Measurements from ENCODE around the gene WDR93.

WDR93 gene

DNA sequence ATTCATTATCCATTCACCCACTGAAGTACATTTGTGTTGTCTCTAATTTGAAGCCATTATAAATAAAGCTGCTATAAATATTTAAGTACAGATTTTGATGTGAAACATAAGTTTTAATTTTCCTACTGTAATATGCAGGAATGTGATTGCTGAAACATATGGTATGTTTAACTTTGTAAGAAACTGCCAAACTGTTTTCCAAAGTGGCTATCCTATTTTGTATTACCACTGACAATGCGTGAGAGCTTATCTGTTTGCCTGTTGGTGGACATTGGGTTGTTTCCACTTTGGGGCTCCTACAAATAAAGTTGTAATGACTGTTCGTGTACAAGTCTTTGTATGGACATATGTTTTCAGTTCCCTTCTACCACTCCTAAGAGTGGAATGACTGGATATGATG, 2.5 kb downstream of the WDR93 start:
- no peak for FAIRE-seq

DNA sequence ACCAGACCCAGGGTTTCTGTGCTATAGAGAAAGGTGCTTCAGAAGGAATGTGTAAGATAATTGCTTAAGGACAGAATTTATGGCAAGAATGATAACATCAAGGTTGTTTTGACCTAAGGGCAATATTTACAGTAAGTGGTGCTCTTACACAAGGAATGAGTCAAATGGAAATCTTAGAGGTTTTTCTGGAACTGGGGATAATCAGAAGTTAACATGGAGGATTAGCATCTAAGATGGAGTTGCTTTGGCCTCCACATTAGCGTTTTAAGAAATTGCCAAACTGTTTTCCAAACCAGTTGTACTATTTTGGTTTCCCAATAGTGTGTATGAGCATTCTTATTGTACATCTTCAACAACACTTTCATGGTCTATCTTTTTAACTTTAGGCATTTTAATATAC, 3.1 kb downstream of the WDR93 start:
- no peak for FAIRE-seq

DNA sequence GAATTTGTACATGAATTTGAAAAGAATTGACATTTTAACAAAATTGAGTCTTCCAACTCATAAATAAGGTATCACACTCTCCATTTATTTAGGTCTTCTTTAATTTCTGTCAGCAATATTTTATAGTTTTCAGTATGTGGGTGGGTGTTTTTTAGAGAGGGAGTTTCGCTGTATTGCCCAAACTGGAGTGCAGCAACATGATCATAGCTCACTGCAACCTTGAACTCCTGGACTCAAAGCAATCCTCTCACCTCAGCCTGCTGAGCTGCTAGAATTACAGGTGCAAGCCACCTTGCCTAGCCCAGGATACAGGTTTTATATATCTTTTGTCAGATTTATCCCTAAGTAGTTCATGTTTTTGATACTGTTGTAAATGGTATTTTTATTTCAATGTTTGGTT, 4.6 kb downstream of the WDR93 start:
- no peak for FAIRE-seq

DNA sequence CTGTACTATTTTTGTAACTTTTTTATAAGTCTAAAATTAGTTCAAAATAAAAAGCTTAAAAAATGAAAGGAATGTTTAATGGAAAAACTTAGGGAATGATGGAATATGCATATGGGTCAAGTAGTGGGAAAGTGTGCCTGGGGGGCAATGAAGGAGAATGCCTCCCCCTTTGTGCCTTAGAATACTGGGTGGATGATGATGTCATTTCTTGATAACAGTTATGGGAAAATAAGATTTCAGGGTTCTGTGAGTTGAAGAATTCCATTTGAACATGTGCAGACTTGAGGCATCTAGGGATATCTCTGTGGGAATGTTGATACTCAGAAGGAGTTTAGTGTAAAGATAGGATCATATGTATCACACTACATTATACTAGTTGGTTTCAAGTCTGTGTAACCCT, 13.8 kb downstream of the WDR93 start:
- no peak for FAIRE-seq

DNA sequence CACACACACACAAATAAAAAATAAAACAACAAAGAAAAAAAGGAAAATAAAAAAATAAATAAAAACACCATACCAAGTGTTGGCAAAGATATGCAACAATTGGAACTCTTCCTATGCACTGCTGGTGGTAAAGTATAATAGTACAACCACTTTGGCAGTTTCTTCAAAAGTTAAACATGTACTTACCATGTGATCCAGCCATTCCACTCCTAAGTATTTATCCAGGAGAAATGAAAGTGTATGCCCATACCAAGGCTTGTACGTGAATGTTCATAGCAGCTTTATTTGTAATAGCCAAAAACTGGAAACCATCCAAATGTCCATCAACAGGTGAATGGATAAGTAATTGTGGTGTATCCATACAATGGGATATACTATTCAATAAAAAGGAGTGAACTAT, 17.0 kb downstream of the WDR93 start:
- FAIRE-seq = no peak

DNA sequence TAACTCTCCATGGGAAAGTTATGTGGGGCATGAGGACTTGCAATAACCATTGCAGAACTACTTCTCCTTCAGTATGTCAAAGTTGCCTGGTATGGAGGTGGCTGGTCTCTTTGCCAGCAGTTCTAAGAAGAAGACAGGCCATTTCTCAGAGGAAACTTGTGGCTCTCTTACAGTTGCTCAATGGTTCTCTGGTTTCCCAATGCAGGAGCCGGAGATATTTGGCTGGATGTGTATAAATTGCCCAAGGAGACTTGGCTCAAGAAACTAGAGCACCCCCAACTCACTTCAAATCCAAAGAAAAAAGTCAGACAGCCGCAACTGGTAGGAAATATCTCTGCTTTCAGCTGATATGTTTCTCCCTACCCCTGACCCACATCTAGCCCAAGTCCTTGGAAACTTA, 24.2 kb downstream of the WDR93 start:
- no peak for FAIRE-seq

DNA sequence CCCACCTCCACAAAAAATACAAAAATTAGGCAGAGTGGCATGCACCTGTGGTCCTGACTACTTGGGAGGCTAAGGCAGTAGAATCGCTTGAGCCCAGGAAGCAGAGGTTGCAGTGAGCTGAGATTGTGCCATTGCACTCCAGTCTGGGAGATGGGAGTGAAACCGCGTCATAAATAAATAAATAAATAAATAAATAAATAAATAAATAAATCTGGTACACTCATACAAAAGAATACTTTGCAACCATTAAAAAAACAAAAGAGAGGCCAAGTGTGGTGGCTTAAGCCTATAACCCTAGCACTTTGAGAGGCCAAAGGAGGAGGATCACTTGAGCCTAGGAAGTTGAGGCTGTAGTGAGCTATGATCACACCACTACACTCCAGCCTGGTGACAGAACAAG, 32.4 kb downstream of the WDR93 start:
- no peak for FAIRE-seq

DNA sequence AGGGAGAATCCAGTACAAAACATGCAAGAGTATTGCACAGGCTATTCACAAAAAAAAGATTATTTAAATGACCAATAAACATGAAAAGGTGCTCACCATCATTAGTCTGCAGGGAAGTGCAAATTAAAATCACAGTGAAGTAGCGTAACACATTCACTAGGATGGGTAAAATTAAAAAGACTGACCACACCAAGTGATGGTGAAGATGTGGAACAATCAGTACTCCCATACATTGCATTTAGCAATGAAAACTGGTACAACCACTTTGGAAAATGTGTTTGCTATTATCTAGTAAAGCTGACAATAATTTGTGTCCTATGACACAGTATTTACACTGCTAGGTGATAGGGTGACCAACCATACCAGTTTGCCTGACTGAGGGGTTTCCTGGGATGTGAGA, 34.0 kb downstream of the WDR93 start:
- no peak for FAIRE-seq

DNA sequence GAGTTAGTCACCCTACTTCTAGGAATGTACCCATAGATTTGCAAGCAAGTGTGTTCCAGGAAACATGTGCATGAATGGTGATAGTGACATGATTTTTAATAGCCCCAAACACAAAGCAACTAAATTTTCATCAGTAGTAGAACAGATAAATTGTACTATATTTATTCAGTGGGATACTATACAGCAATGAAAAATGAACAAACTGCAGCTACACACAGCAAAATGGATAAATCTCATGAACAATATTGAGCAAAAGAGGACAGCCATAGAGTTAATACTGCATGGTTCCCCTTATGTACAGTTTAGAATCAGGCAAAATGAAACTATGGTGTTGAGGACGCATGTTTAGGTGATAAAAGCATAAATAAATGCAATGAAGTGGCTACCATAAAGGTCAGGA, 34.5 kb downstream of the WDR93 start:
- no peak for FAIRE-seq

DNA sequence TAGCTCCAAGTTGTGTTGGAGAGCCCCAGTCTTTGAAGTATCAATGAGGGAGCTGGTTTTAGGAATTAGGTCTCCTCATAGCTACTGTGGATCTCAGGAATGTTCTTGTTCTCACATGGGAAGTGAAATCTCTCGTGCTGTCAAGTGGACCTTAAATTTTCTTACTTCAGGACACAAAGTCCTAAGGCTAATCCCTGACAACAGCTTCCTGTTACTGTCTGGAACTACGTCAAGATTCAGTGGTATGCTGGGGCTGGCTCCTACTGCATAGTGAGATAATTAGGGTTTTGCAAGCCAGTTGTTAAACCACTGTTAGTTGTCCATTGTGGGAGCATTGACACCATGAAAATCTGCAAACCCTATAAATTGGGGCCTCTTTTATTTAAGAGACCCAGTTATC, 37.6 kb downstream of the WDR93 start:
- FAIRE-seq = no peak

DNA sequence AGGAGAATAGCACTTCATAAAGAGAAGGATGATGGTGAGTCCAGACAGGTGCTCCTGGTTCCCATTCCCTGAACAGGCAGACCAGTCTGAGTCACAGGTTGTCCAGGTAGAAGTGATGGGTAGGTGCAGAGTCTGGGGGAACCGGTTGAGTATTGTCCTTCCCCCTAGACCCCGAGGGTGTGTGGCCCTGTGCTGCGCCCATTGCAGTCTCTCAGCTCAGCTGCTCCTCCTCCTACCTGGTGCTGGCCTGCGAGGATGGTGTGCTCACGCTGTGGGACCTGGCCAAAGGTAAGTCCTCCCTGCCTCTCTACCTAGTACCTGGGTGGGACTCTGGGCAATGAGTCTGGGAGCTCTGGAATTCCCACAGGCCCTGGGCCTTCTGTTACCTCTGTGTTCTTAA, 40.7 kb downstream of the WDR93 start:
- FAIRE-seq = no peak

DNA sequence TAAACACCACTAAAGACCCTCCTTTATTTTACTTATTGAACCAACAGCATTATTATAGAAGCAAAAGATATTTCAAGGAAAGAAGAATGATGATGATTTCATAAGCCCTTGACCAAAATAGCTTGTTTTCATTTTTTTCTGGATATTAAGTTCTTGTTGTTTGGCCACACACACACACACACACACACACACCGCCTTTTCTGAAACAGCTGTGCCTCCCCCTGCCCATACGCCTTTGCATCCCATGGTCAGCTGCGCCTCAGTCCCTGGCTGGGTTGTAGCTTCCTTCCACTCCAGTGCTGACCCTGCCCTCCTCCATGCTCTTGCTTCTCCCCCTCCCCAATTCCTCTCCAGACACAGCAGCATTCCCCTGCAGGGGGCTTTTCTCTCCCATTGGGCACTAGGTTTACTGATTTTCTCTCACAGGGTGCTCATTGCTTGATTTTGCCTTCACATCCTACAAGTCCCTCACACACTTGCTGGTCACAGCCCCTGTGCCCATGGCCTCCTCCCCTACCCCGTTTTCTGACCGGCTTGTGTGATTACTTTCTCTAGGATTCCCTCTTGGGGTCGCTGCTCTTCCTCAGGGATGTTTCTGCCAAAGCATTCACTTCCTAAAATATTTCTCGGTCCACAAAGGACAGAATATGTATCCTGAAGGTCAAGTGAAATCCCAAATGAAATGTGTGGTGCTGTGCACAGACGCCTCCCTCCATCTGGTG, 42.0 kb downstream of the WDR93 start:
- FAIRE-seq = no peak

DNA sequence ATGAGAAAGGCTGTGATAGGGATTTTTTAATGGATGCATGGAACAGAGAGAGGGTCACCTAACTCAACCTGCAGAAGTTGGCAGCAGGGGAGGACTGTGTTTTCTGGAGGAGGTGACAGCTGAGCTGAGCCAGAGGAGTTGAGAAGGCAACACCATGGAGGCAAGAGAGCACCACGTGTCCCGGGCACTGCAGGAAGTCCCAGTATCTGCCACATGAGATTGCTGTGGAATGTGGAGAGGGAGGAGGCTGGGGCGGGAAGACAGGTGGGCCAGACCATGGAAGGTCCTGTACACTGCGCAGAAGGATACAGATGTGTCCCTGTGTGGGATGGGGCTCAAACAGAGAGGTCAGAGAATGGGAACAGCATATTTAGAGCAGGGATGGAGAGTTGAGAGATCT, 45.2 kb downstream of the WDR93 start:
- no peak for FAIRE-seq

DNA sequence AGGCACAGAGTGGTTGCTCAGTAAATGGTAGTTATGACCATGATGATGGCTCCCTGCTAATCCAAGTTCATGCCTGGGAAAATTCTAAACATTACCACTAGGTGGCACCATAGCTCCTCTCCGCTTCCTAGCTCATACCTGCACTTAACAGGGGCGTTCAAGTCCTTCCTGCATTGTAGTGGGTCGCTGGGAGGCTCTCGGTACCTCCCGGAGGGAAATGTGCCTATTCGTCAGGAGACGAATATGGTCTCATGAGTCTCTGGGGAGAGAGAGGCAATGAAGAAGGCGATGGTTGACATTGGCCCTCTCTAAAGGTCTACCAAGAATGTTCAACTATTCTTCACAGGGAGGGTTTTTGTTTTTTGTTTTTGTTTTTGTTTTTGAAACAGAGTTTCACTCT, 49.5 kb downstream of the WDR93 start:
- FAIRE-seq = peak; percentile 9

DNA sequence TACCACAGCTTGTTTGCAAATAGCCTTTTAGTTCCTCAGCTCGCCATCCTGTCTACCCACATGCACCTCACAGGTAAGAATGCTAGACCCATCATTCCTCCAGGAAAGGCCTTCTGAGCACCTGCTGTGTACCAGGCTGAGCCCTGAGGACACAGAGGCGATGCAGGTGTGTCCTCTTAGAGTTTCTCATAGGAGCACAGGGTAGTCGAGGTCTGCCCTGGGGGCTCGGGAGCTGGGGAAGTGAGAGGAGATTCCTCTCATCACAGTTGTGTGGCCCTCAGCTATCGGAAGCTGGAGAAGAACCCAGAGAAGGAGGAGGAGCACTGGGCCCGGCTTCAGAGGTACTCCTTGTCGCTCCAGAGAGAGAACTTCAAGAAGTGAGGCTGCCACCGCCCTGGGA, 52.4 kb downstream of the WDR93 start:
- FAIRE-seq = no peak

DNA sequence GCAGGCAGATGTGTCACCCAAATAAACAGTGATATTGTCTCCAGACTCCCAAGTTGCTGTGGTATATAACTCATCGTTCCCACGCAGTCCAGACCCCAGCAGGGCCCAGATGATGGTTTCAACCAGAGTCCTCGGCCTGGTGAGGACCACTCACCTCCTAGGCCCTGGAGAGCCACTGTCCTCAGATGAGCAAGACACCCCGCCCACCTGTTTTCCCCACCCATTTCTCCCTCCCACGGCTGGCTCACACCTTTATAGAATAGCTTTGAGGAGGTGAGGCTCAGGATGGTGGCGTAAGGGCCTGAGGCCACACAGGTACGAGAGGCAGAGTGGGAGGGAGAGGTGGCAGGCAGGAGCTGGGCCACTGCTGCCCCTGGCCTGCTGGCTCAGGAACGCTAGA, 53.0 kb downstream of the WDR93 start:
- FAIRE-seq = no peak

DNA sequence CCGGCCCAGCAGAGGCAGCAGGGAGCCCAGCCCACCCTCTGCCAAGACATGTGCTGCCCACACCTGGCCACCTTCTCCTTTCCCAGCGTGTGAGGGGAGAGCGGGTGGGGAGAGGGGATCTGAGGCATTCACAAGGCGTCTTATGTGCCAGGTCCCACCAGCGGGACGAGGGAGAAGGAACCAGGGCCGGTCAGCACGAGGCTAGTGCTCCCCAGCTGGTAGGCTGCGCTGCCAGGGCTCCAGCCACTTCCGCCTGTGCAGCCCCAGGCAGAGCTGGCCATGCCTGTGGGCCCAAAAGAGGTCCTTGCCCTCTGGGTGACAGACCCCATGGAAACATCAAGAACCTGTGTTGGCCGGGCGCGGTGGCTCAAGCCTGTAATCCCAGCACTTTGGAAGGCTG, 54.5 kb downstream of the WDR93 start:
- no peak for FAIRE-seq

DNA sequence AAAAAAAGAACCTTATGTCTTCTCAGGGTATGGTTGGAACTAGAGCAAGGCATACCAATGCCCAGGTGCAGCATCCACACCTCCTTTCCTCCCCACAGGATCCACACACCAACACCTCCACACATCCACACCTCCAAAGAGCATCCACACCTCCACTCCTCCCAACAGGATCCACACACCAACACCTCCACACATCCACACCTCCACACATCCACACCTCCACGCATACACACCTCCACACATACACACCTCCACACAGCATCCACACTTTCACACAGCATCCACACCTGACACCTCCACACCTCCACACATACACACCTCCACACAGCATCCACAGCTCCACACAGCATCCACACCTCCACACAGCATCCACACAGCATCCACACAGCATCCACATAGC, 55.2 kb downstream of the WDR93 start:
- FAIRE-seq = no peak

DNA sequence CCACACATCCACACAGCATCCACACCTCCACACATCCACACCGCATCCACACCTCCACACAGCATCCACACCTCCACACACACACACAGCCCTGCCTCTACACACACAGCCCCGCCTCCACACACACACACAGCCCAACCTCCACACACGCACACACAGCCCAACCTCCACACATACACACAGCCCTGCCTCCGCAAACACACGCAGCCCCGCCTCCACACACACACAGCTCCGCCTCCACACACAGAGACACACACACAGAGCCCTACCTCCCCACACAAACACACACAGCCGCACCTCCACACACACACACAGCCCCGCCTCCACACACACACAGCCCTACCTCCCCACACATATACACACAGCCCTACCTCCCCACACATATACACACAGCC, 55.8 kb downstream of the WDR93 start:
- no peak for FAIRE-seq

DNA sequence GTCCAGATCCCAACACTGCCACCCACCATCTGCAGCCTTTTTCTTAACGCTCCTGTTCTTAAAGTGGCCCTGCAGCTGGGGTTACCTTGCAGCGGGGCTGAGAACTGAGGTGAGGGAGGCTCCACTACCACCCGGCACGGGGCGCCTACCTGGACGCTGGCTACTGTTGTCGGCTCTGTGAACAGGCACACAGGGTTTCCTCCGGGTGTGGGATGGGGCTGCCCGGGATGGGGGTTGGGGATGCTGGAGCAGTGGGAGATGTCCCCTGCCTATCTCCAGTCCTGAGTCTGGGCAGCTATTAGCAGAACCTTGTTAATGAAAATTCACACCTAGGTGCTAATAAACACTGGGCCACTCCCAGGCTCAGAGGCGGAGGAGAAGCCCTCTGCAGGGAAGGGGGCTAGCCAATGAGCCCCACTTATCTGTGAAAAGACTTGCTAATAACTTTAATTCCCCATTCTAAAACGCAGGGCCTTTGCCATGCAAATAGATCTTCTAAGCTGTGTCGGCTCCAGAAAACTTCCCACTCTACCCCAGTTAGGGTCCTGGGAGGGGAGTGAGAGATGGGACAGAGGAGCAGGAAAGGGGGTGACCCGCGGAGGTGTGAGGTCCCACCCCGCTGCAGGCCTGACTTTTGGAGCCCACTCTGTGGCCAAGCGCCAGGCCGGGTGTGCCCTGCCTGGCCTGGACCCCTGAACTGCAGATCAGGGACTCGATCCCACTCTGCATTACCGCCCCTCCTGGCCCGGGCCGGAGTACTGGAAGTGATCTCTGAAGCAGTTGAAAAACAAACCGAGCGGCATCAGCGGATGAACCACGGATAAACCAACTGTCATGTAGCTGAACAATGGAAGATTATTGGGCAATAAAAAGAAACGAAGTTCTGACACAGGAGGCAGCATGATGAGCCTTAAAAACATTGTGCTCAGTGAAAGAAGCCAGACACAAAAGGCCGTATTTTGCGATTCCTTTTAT, 57.4 kb downstream of the WDR93 start:
- FAIRE-seq = no peak

DNA sequence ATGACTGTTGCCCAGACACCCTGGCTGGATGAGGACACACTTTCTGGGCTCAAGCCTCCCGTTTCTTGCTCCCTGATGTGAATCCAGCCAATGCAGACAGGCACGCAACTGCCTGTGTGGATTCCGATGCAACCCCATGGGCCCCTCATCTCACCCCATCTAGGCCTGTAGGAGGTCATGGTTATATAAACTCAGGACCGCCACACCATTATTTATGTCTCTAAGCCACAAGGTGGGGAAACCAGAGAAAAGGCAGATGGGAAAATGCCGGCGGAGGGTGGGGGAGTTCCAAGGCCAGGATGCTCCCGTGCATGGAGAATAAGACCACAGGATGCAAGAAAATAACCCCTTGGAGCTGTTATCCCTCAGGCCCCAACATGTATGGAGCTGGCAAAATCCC, 58.4 kb downstream of the WDR93 start:
- no peak for FAIRE-seq

DNA sequence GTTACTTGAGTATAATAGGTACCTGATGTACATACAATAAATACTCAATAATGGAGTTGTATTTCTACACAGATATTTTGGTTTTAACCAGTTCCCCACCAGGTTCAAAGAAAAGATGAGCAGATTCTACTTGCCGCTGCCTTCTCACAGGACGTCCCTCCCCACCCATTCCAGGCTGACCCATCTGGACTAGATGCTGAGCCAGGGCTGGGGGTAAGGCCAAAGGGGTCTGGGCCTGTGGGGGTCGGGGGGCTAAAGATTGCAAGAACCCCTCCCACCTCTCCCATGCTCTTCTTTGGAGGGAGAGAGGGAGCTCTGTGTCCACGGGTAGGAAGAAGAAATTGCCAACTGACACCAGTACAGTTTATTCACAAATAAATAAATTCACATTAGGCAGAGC, 58.9 kb downstream of the WDR93 start:
- FAIRE-seq = no peak

DNA sequence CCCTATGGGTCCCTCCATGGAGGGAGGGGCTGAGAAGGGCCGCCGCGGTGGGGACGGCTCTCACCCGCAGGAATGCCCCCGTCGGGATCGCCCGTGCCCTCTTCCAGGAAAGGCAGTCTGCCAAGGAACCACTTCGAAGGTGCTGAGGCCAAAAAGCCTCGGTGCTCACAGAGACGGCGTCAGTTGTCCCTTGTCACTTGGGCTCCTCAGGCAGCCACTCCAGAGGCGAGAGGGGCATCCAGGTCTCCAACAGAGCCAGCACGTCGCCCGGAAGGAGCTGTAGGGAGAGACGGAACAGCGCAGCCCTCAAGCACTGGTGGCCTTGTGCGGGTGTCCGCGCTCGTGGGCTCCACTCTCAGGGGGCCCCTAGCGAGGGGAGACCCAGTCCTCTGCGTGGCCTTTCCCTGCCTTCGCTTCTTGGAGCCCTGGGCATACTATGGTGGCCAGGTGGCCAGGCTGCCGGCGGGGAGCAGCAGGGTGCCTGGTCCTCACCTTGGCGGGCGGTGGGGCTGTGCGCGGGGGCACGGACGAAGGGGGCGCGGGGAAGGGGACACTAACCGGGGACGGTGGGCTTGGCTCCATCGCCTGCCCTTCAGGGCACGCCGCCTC, 59.4 kb downstream of the WDR93 start:
- no peak for FAIRE-seq

Data from TTC549 (cell line).